K562 treated with DMSO at 1 percent for 24 hours (cell line): Measurements from ENCODE around the gene ZNF26. TPM values are rescaled to one million over a fixed set of nuclear protein-coding genes. Genes with fewer than 3 reads are reported as not detected.

Source experiments
- total RNA-seq: library from RNA; unstranded; fragments of 300-600 nt; gene quantifications from 2 replicates; pipeline ENCODE4 v1.2.3, GENCODE V29; 2022; ENCODE audit warnings: low read depth; ENCODE audit not compliant: insufficient read depth

ZNF26 gene
- total RNA-seq = 4.5 and 6.0 TPM in 2 replicates

DNA sequence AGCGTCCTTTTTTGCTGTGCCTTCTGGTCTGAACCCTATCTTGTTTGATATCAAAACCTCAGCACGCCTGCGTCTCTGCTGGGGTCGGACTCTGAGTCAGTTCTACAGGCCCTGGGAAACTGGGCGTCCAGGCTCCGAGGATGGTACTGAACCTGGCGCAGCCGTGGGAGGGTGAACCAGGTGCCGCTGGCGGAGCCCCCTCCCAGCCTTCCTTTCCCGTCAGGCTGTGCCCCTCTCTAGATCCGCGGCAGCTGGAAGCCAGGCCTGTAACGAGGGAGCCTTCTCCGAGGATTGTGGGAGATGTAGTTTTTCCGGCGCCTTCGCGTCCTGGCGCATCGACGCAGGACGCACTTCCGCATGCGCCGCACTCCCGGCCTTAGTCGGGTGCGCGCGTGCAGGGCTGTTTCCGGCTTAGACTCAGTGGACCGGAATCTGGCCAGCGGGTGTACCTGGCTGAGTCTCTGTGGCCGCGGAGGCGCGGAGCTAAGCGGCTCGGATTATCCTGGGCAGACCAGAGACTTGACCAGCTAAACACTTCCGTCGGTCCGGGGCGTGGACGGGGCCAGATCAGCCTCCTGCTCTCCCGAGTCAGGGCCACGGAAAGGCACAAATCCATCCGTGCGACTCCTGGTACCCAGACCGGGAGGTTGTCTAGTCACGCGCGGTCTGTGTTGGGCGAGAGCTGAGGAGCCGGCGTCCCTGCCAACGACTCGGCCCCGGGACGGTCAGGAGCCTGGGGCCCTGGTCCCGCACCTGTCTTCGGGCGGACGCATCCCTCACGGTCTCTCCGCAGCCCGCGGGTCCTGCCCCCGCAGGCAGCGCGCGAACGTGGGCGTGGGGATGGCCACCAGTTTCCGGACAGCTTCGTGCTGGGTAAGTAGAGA, at the start of gene ZNF26:
Gene ZNF26 (plus strand): TSS at position 367 of the 884 bp plus-strand sequence. CDS start 474 bp downstream, at position 841.

GRCh38 chr12:132956011-132956788, 30.0 kb upstream of the ZNF26 start, which contains the start of gene ZNF605:
Gene ZNF605, minus strand, starts transcription at chr12:132956306. Its CDS starts 10,671 bp downstream, at chr12:132945635.

GRCh38 chr12:133037207-133038005, 51.2 kb downstream of the ZNF26 start, which contains the start of gene ZNF84:
Gene ZNF84, plus strand, starts transcription at chr12:133037509. Its CDS starts 3,959 bp downstream, at chr12:133041468.

Other genes starting within 250 kb of the ZNF26 start
- gene ANKLE2, start 224.5 kb upstream of the ZNF26 start, total RNA-seq = 32.4 and 32.7 TPM in 2 replicates
- 23.3 and 25.6 TPM in 2 replicates for gene GOLGA3, start 157.5 kb upstream of the ZNF26 start, total RNA-seq
- 29.7 and 36.4 TPM in 2 replicates for gene CHFR, start 98.8 kb upstream of the ZNF26 start, total RNA-seq
- gene ZNF605, start 30.1 kb upstream of the ZNF26 start, total RNA-seq = 0.37 and 0.50 TPM in 2 replicates
- 3.7 and 6.0 TPM in 2 replicates for gene ZNF84, start 51.1 kb downstream of the ZNF26 start, total RNA-seq
- gene ZNF140, start 94.6 kb downstream of the ZNF26 start, total RNA-seq = 3.0 and 6.0 TPM in 2 replicates
- gene ZNF891, start 143.9 kb downstream of the ZNF26 start, total RNA-seq = 0.23 and 0.25 TPM in 2 replicates
- gene ZNF10, start 144.3 kb downstream of the ZNF26 start, total RNA-seq = 2.6 and 6.5 TPM in 2 replicates
- 6.8 and 8.0 TPM in 2 replicates for gene ZNF268, start 195.1 kb downstream of the ZNF26 start, total RNA-seq
- not detected in 2 replicates for gene ANHX, start 249.5 kb downstream of the ZNF26 start, total RNA-seq